ENCODE results near the gene ADAM8. TPM values are rescaled to one million over a fixed set of nuclear protein-coding genes. Genes with fewer than 3 reads are reported as not detected.

Gene ADAM8
- total and polyA plus RNA-seq, 4 donors = 4.4 to 79.2 (median 27.4) TPM

GRCh38 chr10:133308421-133309099, 31.9 kb upstream of the ADAM8 start, which contains the start of the genes TUBGCP2 and ZNF511:
Gene TUBGCP2, minus strand, starts transcription at chr10:133308872. Its CDS starts 5,931 bp downstream, at chr10:133302941.
Gene ZNF511, plus strand, starts transcription at chr10:133308914. Its CDS starts 30 bp downstream, at chr10:133308944.
- WGBS, 2 donors = 0% methylated on average over 78 to 89 of the region's 89 CpGs
- ATAC-seq (ENCODE audit: insufficient read depth, low FRiP score) (peak; percentile 86), DNase-seq (peak; percentile 87 to 91 (median 91))
- Histone ChIP-seq H3K9me3 (ENCODE audit: control insufficient read depth in 4 of 4, insufficient read depth in 3 of 4, low read length in 3 of 4) (peaks cover 0 to 2% (median 0%) of the 10 kb centered on the region in 4 donors), H3K36me3 (ENCODE audit: control insufficient read depth in 4 of 4, insufficient read depth in 4 of 4, low read length in 4 of 4) (peaks cover 0 to 19% (median 11%) of the 10 kb centered on the region in 4 donors), H3K9ac (ENCODE audit: insufficient read depth in 1 of 2, low read length in 2 of 2) (peak within 1 kb of the TSS; percentile 96 to 97), H3K4me3 (peak within 1 kb of the TSS; percentile 95), H3K4me1 (ENCODE audit: control insufficient read depth in 5 of 5, insufficient read depth in 5 of 5, low read length in 5 of 5) (peaks cover 7 to 15% (median 11%) of the 10 kb centered on the region in 5 donors), H3K27me3 (ENCODE audit: control insufficient read depth in 3 of 3, insufficient read depth in 3 of 3, low read length in 2 of 3) (no peaks in the 10 kb centered on the region), H3K27ac (ENCODE audit: low read depth in 1 of 2, low read length in 1 of 2) (peak within 1 kb of the TSS; percentile 97 to 98)
- TF ChIP-seq CTCF (IDR thresholded peaks at IDR 0.05; ENCODE audit: control extremely low read depth, extremely low read depth) = no peak

GRCh38 chr10:133307776-133308420, 31.2 kb upstream of the ADAM8 start:
- TF ChIP-seq CTCF (IDR thresholded peaks at IDR 0.05; ENCODE audit: control extremely low read depth, extremely low read depth) = peak; percentile 55
- Histone ChIP-seq H3K9ac (ENCODE audit: insufficient read depth in 1 of 2, low read length in 2 of 2) (peak overlapping the region; percentile 96 to 97), H3K27ac (ENCODE audit: low read depth in 1 of 2, low read length in 1 of 2) (peak overlapping the region; percentile 97 to 98), H3K27me3 (ENCODE audit: control insufficient read depth in 3 of 3, insufficient read depth in 3 of 3, low read length in 2 of 3) (no peaks in the 10 kb centered on the region), H3K9me3 (ENCODE audit: control insufficient read depth in 4 of 4, insufficient read depth in 3 of 4, low read length in 3 of 4) (peaks cover 0 to 2% (median 0%) of the 10 kb centered on the region in 4 donors), H3K4me1 (ENCODE audit: control insufficient read depth in 5 of 5, insufficient read depth in 5 of 5, low read length in 5 of 5) (peaks cover 7 to 15% (median 11%) of the 10 kb centered on the region in 5 donors), H3K4me3 (peak overlapping the region; percentile 95), H3K36me3 (ENCODE audit: control insufficient read depth in 4 of 4, insufficient read depth in 4 of 4, low read length in 4 of 4) (peaks cover 0 to 17% (median 11%) of the 10 kb centered on the region in 4 donors)
- ATAC-seq (ENCODE audit: insufficient read depth, low FRiP score) (peak; percentile 31), DNase-seq (peak; percentile 74 to 77 (median 75))
- WGBS, 2 donors = 4 to 5% methylated on average over 25 of the region's 25 CpGs

GRCh38 chr10:133306941-133307379, 30.3 kb upstream of the ADAM8 start:
- TF ChIP-seq CTCF (IDR thresholded peaks at IDR 0.05; ENCODE audit: control extremely low read depth, extremely low read depth) = no peak
- ATAC-seq (ENCODE audit: insufficient read depth, low FRiP score) (no peak), DNase-seq (no peak)
- H3K9me3 ChIP-seq (ENCODE audit: control insufficient read depth in 4 of 4, insufficient read depth in 3 of 4, low read length in 3 of 4) = peaks cover 0 to under 1% (median 0%) of the 10 kb centered on the region in 4 donors
- H3K9ac ChIP-seq (ENCODE audit: insufficient read depth in 1 of 2, low read length in 2 of 2) = peak overlapping the region in 1 of 2 donors; percentile 32
- no peaks in the 10 kb centered on the region for H3K27me3 ChIP-seq (ENCODE audit: control insufficient read depth in 3 of 3, insufficient read depth in 3 of 3, low read length in 2 of 3)
- no peak overlapping the region for H3K4me3 ChIP-seq
- 90 to 92% methylated on average over 17 of the region's 17 CpGs for WGBS, 2 donors
- H3K4me1 ChIP-seq (ENCODE audit: control insufficient read depth in 5 of 5, insufficient read depth in 5 of 5, low read length in 5 of 5) = peaks cover 7 to 15% (median 11%) of the 10 kb centered on the region in 5 donors
- peaks cover 0 to 23% (median 14%) of the 10 kb centered on the region in 4 donors for H3K36me3 ChIP-seq (ENCODE audit: control insufficient read depth in 4 of 4, insufficient read depth in 4 of 4, low read length in 4 of 4)
- no peak overlapping the region for H3K27ac ChIP-seq (ENCODE audit: low read depth in 1 of 2, low read length in 1 of 2)
